Stimulated activated CD8-positive, alpha-beta memory T cell treated with anti-CD3 and anti-CD28 coated beads, Interleukin-15, amount 100 ng/mL, for 48 hours (primary cell): ENCODE measurements around the gene DOLPP1.
A peak's percentile ranks its signal among the peaks of the same experiment; 100 is the strongest.

Source experiments
- DNase-seq, 2 donors: peaks; one replicate each; pipeline ENCODE4 v3.0.0-alpha.2; 2020; ENCODE audit warnings: low read depth in 2 of 2

Gene DOLPP1

DNA sequence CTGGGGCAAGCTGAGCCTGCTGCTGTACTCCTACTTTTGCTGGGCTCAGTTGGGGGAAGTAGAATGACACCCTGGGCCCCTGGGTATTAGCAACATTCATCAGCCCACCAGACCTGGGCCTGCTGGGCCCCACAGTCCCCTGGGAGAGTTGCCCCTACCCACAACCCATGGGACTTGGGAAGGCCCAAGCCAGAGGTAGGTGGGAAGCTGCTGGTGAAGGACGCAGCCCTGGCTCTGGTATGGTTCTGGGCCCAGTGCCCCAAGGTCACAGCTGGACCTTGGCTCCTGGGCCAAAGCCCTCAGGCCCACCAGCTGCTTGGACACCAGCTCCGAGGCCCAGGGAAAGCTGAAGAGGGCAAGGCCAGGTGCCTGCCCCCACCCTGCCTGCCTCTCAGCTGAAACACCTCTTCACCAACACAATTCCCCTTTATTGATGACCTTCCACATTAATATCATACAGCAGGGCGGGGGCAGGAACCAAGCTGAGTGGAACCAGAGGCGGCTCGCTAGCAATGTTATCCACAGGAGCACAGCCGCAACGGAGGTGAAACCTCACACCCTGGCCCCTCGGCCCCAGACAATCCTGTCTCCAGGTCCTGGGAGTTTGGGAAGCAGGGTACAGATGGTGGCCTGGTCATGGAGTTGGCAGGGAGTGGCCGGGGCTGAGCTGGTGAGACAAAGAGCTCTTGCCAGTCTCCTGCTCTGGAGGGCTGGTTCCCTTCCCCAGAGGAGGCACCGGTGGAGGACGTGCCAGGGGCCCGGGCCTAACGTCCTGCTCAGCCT is 13.7 kb downstream of the DOLPP1 start:
- DNase-seq: no peak

DNA sequence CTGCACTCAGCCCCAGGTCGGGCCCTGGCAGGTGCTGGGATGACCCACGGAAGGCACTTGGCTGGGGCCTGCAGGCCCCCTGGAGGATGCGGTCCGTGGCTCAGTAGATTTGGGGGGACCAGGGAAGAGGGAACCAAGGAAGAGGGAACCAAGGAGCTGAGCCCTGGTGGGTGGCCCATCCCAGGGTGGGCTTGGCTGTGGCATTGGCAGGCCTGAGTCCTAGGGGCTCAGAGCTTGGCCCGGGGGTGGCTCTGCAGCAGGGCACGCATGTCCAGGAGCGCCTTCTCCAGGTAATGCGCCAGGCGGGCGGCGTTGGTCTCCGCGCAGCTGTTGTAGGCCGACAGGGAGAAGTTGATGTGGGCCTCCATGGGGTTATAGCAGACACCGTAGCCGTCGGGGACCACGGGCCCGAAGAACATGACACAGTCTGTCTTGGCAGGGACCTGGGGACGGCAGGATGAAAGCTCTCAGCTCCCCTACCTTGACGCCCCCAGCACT is 14.3 kb downstream of the DOLPP1 start:
- DNase-seq: no peak

DNA sequence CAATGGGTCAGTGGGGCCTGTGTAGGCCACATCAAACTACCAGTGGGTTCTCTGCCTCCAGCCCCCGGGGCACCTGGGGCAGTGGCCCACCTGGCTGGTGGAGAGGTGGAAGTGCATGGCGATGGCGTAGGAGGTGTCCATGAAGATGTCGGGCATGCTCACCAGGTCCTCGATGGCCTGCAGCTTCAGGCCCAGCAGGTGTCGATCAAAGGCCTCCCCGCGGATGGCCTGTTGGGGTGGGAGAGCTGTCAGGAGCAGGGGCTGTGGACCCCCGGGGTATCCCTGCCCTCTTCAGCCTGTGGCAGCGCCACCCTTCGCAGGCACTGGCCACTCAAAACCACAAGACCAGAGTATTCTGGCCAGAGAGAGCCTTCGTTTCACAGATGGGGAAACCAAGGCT is 15.0 kb downstream of the DOLPP1 start:
- DNase-seq: no peak

GRCh38 chr9:129097671-129098306 is 16.9 kb downstream of the DOLPP1 start:
- no peak for DNase-seq

GRCh38 chr9:129098328-129098727 is 17.4 kb downstream of the DOLPP1 start:
- DNase-seq: no peak

GRCh38 chr9:129100383-129101169 is 19.7 kb downstream of the DOLPP1 start:
- DNase-seq: no peak

DNA sequence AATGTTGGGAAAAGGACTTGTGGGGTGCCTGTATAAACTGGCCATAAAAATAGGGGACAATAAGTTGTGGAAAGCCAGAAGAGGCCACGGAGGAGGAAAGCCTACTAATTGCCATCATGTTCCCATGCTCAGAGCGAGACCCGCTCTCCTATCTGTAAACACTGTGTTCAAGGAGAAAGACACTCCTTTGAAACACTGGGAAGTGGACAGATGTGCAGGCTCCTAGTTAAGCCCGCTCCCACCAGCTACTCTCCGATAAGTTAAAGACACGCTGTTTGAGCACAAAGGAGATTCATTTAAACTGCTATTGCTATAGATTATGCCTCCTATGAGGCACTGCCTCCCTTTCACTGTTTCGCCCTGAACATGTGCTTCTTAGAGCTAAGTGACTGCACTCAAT is 20.4 kb downstream of the DOLPP1 start:
- no peak for DNase-seq

GRCh38 chr9:129102095-129102525 is 21.2 kb downstream of the DOLPP1 start:
- no peak for DNase-seq

GRCh38 chr9:129102791-129103594 is 22.1 kb downstream of the DOLPP1 start:
- DNase-seq: no peak

GRCh38 chr9:129103595-129103965 is 22.7 kb downstream of the DOLPP1 start:
- no peak for DNase-seq

DNA sequence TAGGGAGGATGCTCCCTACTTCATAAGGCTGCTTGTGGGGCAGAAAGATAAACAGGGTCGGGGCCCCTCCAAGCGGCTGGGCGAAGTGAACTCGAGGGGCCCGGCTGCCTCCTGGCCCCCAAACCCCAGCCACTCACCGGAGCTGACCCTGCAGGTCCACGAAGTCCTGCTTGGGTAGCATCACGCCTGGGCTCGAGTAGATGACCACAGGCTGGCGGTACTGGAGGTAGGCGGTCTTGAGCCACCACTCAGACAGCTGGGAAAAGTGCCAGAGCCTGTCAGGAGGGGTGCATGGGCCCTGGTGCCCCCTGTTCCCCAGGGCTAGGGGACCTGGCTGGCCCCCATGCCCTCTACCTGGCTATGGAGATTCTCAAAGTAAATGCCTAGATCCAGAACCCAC is 23.1 kb downstream of the DOLPP1 start:
- DNase-seq: no peak

GRCh38 chr9:129105857-129106694 is 25.2 kb downstream of the DOLPP1 start:
- no peak for DNase-seq

DNA sequence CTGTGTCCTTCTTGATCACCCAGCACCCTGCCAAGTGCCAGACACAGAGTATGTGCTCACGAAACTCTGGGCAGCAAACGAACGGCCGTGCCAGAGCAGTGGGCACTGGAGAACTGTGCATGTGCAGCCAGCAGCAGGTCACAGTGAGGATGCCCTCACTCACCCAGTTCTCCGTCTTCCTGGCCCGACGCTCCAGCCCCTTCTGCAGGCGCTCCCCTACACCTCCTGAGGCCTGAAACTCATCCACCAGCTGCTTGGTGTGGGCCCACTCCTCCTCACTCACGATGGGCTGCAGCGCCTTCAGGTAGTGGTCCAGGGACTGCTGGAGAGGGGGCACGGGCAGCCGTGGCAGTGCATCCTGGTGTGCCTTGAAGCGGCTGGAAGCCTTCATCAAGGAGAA is 26.7 kb downstream of the DOLPP1 start:
- DNase-seq: no peak

- DNase-seq: no peak
These were observed 27.3 kb downstream of the DOLPP1 start for GRCh38 chr9:129108083-129108804.

GRCh38 chr9:129108805-129109536 is 28.1 kb downstream of the DOLPP1 start:
- no peak for DNase-seq

- no peak for DNase-seq
These were observed 28.6 kb downstream of the DOLPP1 start for GRCh38 chr9:129109537-129109903.

GRCh38 chr9:129109952-129110739 is 29.2 kb downstream of the DOLPP1 start:
- no peak for DNase-seq

GRCh38 chr9:129110740-129111527 is 30.0 kb downstream of the DOLPP1 start, which contains the start of the genes CRAT and PTPA:
Gene CRAT, minus strand, starts transcription at chr9:129110793. Its CDS starts 284 bp downstream, at chr9:129110509.
Gene PTPA, plus strand, starts transcription at chr9:129111415. Its CDS starts 186 bp downstream, at chr9:129111601.
- peak; percentile 94 to 96 for DNase-seq
